Stomach smooth muscle (tissue), 2 donors: Measurements from ENCODE around the gene INTS15.

Experiments
- H3K27ac ChIP-seq: one replicate; pipeline ENCODE4 v1.7.0; 2013; ENCODE audit warnings: mild to moderate bottlenecking, low read length, inconsistent platforms
- H3K27me3 ChIP-seq, 2 donors: one replicate each; pipeline ENCODE4 v1.7.0; 2013; ENCODE audit warnings: low read length in 2 of 2; ENCODE audit not compliant: insufficient read depth in 2 of 2, control insufficient read depth in 1 of 2
- H3K36me3 ChIP-seq, 2 donors: one replicate each; pipeline ENCODE4 v1.7.0; 2013; ENCODE audit warnings: low read length in 2 of 2; ENCODE audit not compliant: control insufficient read depth in 2 of 2, insufficient read depth in 2 of 2
- H3K4me1 ChIP-seq: one replicate; pipeline ENCODE4 v1.7.0; 2013; ENCODE audit warnings: low read length; ENCODE audit not compliant: control insufficient read depth, insufficient read depth
- H3K4me3 ChIP-seq, 2 donors: one replicate each; pipeline ENCODE4 v1.7.0; 2013; ENCODE audit warnings: low read length in 2 of 2
- H3K9ac ChIP-seq, 2 donors: one replicate each; pipeline ENCODE4 v1.7.0; 2013; ENCODE audit warnings: low read length in 2 of 2, mild to moderate bottlenecking in 1 of 2
- H3K9me3 ChIP-seq, 2 donors: one replicate each; pipeline ENCODE4 v1.7.0; 2013; ENCODE audit warnings: low read length in 2 of 2; ENCODE audit not compliant: control insufficient read depth in 2 of 2
- donor health status: healthy.
- donor health status: Pancreatic carcinoma.

The INTS15 gene

DNA sequence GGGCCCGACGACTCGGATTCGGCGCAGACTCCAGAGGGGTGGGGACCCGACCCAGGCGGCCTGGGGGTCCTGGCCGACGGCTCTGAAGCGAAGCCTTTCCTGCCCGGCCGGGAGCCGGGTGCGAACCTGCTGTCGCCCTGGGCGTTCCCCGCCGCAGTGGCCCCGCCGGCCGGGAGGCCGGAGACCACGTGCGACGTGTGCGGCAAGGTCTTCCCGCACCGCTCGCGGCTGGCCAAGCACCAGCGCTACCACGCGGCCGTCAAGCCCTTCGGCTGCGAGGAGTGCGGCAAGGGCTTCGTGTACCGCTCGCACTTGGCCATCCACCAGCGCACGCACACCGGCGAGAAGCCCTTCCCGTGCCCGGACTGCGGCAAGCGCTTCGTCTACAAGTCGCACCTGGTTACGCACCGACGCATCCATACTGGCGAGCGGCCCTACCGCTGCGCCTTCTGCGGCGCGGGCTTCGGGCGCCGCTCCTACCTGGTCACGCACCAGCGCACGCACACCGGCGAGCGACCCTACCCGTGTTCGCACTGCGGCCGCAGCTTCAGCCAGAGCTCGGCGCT lies 62.7 kb downstream of the INTS15 start:
- Histone ChIP-seq H3K9me3 (no peaks in the 10 kb centered on the region), H3K27me3 (no peaks in the 10 kb centered on the region), H3K36me3 (peaks cover 0 to 24% of the 10 kb centered on the region in 2 donors), H3K27ac (no peak overlapping the region), H3K4me1 (no peaks in the 10 kb centered on the region), H3K4me3 (no peak overlapping the region), H3K9ac (no peak overlapping the region)

DNA sequence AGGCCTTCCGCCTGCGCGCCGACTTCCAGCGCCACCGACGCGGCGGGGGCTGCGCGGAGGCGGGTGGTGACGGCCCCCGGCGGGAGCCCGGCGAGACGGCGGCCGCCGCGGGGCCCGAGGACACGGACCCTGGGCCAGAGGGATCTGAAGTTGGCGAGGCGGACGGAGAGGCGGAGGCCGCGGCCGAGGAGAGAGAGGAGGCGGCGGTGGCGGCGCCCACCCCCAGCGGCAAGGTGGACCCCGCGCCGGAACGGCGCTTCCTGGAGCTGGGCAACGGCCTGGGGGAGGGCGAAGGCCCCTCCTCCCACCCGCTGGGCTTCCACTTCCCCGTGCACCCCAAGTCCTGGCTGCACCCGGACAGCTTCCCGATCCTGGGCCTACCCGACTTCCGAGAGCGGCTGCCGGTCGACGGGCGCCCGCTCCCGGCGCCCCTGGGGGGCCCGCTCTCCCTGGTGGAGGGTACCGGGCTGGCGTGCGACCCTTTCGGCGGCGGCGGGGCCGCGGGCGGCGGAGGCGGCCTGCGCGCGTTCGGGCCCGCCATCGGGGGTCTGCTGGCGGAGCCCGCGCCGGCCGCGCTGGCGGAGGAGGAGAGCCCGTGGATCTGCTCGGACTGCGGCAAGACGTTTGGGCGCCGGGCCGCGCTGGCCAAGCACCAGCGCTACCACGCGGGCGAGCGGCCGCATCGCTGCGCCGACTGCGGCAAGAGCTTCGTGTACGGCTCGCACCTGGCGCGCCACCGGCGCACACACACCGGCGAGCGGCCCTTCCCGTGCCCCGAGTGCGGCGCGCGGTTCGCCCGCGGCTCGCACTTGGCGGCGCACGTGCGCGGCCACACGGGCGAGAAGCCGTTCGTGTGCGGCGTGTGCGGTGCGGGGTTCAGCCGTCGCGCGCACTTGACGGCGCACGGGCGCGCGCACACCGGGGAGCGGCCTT lies 63.5 kb downstream of the INTS15 start:
- Histone ChIP-seq H3K4me1 (no peaks in the 10 kb centered on the region), H3K9ac (no peak overlapping the region), H3K27me3 (no peaks in the 10 kb centered on the region), H3K27ac (no peak overlapping the region), H3K4me3 (no peak overlapping the region), H3K9me3 (no peaks in the 10 kb centered on the region), H3K36me3 (peaks cover 0 to 22% of the 10 kb centered on the region in 2 donors)

DNA sequence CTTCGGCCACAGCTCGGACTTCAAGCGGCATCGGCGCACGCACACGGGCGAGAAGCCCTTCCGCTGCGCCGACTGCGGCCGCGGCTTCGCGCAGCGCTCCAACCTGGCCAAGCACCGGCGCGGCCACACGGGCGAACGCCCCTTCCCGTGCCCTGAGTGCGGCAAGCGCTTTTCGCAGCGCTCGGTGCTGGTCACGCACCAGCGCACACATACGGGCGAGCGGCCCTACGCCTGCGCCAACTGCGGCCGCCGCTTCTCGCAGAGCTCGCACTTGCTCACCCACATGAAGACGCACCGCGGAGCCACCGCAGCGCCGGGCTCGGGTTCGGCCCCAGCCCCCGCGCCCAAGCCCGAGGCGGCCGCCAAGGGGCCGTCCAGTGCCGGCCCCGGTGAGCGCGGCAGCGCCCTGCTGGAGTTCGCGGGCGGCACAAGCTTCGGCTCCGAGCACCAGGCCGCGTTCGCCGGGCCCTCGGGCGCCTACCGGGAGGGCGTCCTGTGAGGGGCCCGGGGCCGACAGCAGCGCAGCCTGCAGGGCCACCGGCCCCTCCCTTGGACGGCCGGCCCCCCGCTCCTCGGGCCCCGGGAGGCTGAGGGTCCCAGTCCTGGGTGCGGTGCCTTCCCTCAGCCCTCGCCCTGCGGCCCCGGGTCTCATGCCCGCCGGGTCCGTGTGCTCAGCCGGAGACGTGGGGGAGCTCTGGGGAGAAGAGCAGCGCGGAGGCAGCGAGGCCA lies 64.5 kb downstream of the INTS15 start:
- Histone ChIP-seq H3K27ac (no peak overlapping the region), H3K4me3 (no peak overlapping the region), H3K36me3 (peaks cover 0 to 17% of the 10 kb centered on the region in 2 donors), H3K4me1 (no peaks in the 10 kb centered on the region), H3K27me3 (no peaks in the 10 kb centered on the region), H3K9me3 (no peaks in the 10 kb centered on the region), H3K9ac (no peak overlapping the region)

DNA sequence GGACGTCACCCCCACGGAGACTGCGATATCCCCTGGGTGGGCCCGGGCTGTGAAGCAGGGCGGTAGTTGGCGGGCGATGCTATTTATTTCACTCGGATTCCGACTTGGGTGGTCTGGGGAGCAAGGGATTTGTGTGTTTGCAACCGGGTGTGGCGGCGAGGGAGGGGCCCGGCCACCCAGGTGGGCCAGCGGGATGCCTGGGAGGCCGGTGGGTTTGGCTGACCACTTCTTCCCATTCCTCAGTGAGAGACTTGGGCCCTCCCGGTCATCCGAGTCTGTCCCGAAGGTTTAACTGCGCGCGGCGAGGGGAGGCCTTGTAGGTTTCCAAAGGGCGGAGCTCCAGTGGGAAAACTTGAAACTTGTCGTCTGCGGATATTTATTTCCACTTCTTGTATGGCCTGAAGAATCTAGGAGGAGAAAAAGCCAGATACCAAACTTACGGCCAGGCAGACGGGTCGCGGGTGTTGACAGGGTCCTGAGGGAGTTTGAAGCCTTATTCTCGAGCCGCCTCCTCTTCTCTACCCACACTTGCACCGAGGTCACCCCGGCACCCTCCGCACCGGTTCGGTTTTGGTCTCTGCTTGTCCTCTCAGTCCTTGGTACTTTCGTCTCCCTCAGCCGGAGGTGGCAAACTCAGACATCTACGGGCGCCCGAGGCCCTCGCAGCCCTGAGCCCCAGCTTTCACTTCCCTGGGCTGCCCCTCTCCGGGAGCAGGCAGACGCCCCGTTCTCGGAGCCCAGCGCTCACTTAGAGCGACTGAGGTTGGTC lies 65.2 kb downstream of the INTS15 start:
- no peak overlapping the region for H3K9ac ChIP-seq
- no peaks in the 10 kb centered on the region for H3K9me3 ChIP-seq
- peaks cover 0 to 12% of the 10 kb centered on the region in 2 donors for H3K36me3 ChIP-seq
- H3K27ac ChIP-seq = no peak overlapping the region
- H3K4me3 ChIP-seq = no peak overlapping the region
- H3K27me3 ChIP-seq = peaks cover 0 to 2% of the 10 kb centered on the region in 2 donors
- no peaks in the 10 kb centered on the region for H3K4me1 ChIP-seq

DNA sequence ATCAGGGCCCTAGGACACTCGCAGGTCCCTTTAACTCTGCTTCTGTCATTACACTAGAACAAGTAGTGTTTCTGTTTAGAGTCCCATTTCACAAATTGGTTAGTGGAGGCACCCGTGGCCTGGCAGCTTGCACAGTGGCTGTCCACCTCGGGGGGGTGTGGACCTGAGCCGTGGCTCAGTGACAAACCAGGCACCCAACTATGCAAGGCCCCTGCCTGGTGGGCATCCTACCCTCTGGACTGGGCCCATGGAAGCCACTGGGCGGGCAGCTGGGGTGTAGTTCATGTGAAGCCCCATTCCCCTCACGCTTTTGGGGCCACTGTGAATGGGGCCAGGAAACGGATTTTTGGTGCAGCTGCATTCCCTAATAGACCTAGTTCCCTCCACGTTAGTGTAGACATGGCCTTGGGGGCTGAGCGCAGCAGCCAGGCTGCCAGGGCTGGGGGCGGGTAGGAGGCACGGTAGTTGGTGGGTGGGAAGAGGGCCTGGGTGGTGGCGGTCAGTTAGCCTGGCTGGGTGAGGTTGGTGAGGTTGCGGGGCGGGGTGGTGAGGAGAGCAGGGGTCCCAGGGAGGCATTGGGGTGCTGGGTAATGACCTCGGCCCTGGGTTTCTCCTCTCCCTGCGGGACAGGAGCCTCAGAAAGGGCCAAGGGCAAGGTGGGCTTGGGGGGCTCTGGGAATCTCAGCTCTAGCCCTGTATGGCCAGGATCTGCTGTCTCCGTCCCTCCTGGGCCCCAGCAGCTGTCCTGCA lies 66.0 kb downstream of the INTS15 start:
- no peak overlapping the region for H3K9ac ChIP-seq
- H3K4me1 ChIP-seq = no peaks in the 10 kb centered on the region
- H3K27me3 ChIP-seq = peaks cover 0 to 2% of the 10 kb centered on the region in 2 donors
- H3K4me3 ChIP-seq = no peak overlapping the region
- no peak overlapping the region for H3K27ac ChIP-seq
- H3K9me3 ChIP-seq = no peaks in the 10 kb centered on the region
- H3K36me3 ChIP-seq = peaks cover 0 to 8% of the 10 kb centered on the region in 2 donors

DNA sequence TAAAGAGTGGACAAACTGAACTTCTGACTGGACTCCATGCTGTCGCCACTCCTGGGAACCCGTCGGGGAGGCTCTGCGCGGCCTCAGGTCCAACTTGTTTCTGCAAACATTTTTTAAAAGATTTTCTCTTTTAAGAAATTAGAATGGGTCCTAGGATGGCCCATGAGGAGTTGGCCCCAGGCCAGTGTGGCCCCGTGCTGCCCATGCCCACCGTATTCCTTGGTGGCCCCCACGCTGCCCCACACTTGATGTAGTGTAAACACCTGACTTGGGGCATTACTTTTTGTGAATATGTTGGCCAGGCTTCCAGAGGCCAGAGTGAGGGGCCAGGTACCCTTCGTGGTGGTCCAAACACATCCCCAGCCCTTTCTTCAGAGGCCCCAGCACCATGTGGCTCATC lies 66.6 kb downstream of the INTS15 start:
- no peaks in the 10 kb centered on the region for H3K4me1 ChIP-seq
- no peaks in the 10 kb centered on the region for H3K9me3 ChIP-seq
- H3K9ac ChIP-seq = no peak overlapping the region
- H3K4me3 ChIP-seq = no peak overlapping the region
- peaks cover 0 to 8% of the 10 kb centered on the region in 2 donors for H3K36me3 ChIP-seq
- no peak overlapping the region for H3K27ac ChIP-seq
- H3K27me3 ChIP-seq = peaks cover 0 to 2% of the 10 kb centered on the region in 2 donors
